HG03280 (cell line): ENCODE measurements around the gene FYCO1.

Experiments
- ATAC-seq: cut with Tn5 transposase; IDR thresholded peaks from one replicate; pipeline ENCODE4 v1.9.1; 2021; ENCODE audit warnings: mild to moderate bottlenecking, moderate library complexity; ENCODE audit not compliant: unreplicated experiment

The FYCO1 gene

DNA sequence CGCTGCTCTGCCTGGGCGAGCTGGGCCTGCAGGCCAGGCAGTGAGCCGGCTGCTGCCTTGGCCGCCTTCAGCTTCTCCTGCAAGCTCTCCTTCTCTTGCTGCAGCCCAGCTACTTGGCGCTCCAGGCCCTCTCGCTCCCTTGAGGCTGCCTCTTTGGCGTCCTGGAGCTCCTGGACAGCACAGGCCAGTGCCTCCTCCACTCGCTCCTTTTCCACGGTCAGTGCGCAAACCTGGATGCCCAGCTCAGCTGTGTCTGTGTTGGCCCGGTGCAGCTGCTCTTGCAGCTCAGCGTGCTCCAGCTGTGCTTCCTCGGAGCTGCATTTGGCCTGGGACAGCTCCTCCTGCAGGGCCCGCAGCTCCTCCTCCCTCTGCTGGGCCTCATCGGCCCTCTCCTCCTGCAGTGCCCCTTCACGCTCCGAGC is 29.2 kb downstream of the FYCO1 start:
- no peak for ATAC-seq

DNA sequence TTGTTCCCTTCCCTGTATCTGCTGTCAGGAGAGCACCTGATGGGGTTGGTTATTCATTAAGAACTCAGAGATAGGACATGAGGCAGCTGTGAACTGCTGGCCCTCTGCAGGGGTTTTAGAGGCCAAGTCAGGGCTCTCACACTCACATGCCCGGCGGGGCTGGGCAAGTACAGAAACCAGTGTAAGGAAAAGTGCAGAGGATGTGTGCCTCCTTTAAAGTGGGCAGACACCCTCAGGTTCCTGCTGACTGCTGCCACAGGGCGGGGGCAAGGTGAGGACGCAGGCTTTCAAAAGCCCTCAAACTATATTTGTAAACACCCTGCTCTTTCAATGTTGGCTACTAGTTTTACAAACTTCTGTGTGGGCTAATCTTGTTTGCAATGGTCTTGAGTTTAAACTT is 30.0 kb downstream of the FYCO1 start:
- ATAC-seq, result no peak

DNA sequence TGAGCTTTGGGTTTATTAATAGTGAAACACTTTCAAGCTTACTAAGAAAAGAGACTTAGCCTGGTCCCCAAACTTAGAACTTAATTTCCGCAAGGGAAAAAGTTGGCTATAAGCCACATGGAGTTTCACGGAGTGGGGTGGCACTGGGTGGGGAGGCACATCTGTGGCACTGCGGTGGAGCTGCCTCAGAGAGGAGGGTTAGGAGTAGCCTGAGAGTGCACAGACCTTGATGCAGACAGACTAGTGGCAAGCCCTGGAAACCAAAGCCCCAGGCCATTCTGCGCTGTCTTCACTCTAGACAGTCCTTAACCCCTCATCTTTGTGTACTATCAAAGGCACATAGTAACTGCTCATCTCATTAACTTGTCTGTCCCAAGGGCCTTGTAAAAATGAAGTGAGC is 30.4 kb downstream of the FYCO1 start:
- ATAC-seq, result no peak

DNA sequence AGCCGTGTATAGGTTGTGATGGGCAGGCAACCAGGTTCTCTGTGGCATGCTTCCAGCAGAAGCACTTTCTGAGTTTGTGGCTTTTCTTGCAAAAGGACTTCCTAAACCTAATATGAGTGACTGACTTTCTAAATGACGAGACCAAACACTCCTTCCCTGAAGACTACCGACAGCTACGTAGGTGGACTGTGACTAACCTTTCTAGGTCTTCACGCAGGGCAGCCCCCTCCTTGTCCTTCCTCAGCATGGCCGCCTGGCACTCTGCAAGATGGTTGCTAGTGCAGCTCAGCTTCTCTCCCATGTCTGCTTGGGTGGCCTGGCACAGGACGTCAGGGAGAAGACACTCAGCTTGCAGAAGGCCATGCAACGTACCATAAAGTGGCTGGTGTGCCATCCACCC is 31.5 kb downstream of the FYCO1 start:
- ATAC-seq, result no peak

DNA sequence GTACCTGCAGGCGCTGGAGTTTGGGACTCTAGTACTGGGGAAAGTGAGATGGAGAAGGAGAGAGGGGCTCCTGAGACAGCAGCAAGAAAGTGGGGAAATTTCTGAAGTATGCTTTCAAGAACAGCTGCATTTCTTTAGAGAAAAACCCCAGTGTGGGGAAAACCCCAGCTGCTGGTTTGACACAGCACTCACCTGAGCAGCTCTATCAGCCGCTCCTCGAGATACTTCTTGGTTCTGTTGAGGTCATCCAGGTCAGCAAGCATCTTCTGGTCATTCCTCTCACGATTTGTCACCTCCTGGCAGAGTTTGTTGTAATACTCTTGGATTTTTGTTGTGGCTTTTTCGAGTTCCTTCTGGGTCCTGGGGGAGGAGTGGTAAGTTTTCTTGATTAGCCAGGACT is 33.6 kb downstream of the FYCO1 start:
- ATAC-seq, result peak; percentile 59

DNA sequence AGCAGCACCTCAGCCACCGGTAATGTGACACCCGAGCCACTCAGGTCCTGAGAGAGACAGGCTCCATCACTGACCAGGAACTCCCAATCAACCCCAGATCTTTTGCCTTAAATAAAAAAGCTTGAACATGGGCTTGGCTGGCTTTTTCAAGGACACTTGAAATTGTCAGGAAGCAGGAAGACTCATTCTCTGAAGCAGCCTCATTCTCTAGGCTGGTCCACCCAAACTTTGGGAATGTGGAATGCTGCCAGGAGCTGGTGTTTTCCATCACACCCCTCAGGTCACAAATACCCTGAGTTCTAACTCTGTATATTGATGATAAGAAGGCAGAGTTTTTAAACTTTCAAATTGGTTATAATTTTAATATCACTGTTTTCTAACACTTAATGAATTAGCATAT is 35.3 kb downstream of the FYCO1 start:
- no peak for ATAC-seq

DNA sequence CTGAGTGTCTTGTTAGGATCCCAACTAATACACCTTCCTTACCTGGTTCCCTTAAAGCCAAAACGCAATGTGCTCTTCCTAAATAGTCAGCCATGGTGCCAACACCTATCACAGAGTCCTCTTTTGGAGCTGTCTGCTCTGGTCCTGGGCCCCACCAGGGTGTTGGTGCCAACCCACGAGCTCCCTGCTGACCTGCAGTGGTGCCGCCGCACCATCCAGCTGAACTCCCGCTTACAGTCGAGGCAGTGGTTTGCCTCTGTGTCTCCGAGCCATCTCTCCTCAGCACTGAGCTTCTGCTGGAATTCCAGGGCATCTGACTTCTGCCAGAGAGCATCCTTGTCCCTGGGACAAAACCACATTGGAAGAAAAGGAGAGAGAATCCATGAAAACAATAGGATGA is 36.4 kb downstream of the FYCO1 start:
- ATAC-seq, result no peak

DNA sequence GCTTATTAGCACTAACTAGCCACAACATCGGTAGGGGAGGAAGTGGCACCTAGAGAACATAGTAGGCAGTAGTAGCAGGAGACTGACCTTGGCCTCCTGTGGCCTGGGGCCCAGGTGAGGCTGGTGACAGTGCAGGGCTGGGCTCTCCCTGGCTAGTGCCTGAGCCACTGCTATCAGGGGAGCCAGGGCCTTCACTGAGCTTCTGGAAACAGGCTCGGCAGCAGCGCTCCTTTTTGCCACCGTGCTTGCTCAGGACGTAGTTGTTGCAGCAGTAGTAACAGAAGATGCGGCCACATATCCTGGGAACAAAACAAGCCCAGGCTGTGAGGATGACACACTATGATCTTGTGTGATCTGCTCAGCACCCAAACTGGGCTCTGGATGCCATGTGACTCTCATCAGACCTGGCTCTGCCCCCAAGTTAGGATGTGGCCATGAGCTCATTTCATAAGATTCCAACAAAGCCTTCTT is 37.3 kb downstream of the FYCO1 start:
- ATAC-seq, result no peak

DNA sequence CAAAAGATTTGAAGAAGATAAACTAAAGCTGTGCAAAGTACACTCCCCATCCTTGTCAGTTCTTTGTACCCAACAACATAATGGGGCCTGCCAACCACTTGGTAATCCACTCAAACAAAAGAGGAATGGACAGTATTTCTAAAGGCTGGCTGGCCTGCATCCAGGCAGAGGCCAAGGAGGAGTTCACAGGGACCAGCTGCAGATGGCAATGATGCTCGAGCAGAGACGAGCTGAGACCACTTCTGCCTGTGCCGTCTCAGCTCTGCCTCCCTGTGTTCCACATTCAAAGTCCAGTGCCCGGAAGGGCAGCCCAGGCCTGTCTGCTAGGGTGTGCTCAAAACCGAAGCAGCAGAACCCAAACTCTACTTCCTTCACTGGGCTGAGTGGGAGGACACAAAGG is 38.0 kb downstream of the FYCO1 start:
- no peak for ATAC-seq

DNA sequence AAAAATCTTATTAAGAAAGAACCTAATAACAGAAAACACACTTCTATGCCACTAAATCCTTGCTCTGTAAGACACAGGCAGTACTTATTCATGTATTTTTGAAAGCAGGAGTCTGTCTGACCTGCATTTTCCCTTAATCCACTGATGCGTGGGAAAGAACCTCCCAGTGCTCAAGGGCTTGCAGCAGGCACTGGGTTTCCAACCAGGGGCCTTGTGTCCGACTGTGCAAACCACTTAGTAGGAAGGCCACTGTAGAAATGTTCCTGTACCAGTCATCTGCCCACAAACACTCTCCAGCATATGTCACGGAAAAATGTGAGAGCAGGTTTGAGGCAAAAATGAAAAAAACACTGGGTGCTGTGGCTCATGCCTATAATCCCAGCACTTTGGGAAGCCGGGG is 39.9 kb downstream of the FYCO1 start:
- no peak for ATAC-seq

DNA sequence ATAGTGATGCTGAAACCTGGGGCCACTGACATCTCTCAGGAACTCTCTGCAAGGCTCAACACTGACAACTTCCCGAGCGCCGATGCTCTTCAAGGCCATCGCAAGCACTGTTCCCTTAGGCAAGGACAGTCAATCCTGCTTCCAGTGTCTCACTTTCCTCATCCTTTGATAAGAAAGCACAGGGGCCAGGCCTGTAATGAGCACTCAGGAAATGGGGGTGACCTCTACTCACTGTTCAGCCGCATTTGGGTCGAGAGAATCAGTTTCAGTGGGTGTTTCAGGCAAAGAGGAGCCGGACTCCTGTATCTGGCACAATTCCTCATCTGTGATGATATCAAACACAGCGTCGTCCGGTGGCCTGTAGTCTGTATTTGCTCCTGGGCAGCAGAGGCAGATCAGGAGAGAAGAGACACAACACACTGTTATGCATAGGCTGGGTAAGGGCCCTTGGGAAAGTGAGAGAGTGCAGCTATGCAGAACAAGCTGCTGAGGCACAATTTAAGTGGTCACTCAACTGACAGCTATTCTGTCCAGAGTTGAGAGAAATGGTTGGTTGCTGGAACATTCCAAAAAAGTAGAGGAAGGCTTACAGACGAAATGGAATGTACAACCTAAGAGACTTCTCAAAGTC is 40.5 kb downstream of the FYCO1 start:
- ATAC-seq, result no peak

DNA sequence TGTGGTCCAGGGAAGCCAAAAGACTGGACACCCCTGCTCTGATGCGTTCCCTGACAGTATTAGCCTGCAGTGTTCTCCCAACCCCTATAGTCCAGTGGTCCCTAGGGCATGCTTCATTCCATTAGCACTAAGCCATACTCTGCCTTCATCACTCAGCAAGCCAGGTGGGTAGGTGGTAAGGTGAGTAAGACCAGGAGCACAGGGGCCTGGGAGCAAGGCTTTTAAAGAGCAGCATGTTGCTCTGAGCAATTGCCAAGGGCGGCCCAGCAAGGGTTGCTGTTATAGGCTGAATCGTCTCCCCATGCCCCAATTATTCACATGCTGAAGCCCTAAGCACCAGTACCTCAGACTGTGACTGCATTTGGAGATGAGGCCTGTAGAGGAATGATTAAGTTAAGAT is 41.3 kb downstream of the FYCO1 start:
- no peak for ATAC-seq

DNA sequence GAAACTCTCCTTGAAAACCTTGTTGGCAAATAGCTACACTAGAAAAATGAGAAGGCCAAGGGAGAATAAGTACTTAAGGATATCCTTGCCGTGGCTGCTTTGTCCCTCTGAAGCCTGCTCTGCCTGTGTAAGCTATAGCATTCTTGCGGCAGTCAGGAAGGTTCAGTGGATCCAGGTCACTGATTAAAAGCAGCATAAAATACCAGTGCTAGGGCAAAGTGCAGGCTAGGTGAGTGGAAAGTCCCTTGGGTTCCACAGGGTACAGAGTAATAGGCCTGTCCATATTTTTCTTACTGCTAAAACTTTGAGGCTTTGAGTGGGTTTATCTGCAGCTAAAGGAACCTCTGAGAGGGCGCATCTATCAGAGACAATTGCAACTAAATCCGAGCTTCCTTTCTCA is 42.1 kb downstream of the FYCO1 start:
- ATAC-seq, result no peak

DNA sequence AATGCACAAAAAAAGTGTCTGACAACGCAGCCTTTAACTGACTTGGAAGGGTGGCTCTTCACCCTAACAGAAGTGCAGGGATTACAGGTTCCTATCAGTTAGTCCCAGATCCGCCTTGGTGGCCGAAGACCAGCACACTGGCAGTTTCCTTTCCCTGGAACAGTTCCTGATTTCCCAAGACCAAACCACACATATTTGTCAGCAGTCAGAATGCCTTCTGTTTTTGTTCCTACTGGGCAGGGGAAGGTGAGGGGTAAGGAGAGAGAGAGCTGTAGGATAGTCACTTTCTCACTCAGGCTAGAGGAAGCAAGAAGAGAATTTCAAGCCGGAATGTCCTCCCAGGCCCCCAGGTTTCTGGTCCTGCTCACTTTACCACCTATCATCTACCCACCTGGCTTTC is 43.2 kb downstream of the FYCO1 start:
- no peak for ATAC-seq

DNA sequence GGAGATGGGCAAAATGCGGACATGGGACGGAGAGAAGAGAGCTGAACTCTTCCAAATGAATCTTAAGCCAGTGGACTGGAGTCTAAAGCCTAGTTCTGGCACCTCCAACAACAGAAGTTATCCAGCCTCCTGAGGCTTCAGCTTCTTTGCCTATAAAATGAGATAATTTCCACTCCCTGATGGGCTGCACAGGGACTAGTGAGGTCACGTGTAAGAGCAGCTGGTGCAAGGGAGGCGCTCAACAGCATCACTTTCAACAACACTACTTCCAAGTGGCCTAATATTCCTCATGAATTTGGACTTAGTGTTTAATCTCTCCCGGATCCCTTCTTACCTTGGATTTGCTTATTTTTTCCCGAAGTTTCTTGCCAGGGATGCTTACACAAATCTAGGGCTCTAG is 43.7 kb downstream of the FYCO1 start:
- no peak for ATAC-seq

DNA sequence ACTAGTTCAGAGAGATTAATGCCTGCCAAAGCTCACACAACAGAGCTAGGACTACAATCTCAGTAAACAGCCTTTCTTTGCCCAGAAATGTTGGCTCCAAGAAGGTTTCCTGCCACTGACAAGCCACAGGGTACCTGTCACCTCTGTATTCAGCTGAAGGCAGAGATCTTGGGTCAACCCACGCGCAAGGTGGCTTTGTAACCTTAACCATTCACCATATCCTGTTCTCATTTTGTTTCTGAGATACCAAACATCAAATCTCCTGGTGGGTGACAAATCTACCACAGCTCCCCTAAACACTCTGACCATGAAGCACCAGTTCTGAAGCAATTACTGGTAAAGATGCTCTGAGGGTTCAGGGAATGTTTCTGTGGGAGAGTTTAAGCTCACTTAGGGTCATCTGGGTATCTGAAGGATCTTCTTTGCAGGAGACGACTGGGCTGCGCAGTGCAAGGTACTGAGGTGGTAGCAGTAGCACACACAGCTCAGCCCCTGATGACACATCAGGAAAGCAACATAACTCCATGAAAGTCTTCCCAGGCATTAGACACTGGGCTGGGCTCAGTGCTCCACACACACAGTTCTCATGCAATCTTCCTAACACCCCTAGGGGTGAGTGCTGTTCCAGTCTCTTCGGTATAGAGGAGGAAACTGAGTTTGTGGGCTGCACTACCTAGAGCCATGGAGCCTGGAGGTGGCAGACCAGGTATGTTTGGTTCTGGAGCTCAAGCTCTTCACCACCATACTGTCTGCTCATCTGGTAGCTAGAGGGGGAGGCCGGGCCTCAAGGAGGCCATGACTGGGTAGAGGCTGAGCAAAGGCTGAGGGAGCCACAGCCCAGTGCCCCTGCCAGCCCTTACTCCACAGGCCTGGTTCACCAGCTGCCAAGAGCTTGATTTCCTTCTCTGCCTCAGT is 44.7 kb downstream of the FYCO1 start:
- ATAC-seq, result no peak

DNA sequence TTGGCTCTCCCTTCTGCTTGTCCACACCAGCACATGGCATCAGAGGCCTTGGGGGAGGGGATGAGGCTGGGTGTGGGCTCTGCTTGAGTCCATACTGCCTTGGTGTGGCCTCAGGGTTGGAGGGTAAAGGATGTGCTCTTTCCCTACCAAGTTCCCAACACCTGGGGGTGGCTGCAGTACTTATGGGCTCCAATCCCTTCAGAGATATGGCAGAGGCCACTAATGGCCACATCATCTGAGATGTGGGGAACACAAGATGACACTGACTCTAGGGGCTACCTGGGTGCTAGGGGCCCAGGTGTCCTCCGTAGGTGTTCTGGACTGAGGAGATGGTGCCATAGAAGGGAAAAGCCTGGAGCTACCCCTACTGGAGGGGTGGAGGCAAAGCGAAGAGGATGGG is 45.5 kb downstream of the FYCO1 start:
- ATAC-seq, result no peak

DNA sequence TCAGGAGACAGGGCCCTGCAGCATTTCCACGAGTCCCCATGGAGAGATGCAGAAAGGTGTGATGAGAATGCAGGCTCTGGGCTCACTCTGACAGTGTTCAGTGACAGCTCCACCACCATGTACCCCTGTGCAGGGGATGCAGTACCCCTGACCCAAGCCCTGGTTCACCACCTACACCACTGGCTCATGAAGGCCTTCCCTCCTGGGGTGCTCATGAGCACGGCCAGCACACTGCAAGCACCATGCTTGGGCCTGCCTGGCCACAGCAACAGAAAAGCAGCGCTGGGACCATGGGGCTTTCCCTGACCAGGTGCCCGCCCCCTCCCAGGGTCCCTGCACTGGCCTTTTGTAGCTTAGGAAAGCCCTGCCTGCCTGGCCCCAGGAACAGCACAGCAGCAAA is 46.2 kb downstream of the FYCO1 start:
- no peak for ATAC-seq

DNA sequence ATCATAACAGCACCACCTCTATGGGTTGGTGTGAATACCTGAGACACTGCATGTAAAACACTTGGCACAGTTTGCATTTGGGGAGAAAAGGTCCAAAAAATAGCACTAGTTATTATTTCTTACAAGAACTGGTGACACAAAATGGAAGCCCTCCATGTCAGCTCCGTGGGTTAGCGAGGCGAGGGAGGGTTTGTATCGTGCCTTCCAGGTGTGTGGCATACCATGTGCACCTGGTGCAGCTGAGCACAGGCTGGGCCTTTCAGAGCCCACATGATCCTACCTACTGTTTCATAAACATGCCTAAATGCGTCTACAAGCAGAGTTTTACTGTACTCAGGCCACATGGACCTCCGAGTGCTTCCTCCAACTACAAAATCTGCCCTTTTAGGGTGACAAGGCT is 46.7 kb downstream of the FYCO1 start:
- ATAC-seq, result no peak

DNA sequence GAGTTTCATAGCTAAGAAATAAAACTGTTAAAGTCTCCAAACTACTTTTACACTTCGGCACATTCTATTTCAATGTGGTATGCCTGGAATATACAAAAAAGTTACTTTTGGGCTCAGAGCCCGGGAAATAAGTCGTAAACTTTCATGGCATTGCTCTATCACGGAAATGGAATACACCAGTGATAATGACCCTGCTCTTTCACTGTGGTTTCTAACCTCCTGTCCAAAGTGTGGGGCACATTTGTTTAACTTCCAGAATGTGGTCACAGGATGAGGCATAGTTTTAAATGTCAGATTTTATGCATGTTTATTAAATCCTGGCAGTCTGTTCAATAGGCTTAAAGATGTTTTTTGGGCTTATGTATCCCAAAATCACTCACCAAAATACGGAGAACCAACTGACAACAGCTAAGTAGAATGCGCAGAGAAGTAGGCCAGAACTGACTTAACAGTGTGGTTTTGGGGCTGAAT is 47.3 kb downstream of the FYCO1 start:
- ATAC-seq, result no peak

DNA sequence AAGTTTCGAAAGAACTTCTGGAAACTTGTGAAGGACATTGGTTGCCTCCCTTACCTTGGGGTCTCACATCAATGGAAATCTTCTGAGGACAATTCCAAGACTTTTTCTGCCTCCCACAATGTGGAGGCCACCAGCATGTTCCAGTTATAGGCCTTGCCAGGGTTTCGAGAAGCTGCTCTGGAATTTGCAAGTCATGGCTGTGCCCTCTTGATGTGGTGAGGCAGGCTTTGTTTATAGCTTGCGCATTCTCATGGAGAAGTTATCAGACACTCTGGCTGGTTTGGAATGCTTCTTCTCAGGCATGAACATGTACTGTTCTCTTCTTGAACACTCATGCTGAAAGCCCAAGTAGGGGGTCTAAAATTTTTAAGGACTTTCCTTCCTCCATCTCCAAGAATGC is 48.3 kb downstream of the FYCO1 start:
- ATAC-seq, result no peak

DNA sequence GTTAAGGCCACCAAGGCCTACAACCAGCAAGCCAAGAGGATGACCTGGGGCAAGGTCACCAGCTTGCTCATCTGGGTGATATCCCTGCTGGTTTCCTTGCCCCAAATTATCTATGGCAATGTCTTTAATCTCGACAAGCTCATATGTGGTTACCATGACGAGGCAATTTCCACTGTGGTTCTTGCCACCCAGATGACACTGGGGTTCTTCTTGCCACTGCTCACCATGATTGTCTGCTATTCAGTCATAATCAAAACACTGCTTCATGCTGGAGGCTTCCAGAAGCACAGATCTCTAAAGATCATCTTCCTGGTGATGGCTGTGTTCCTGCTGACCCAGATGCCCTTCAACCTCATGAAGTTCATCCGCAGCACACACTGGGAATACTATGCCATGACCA is 48.7 kb downstream of the FYCO1 start:
- ATAC-seq, result no peak
